K562 (cell line): Measurements from ENCODE around the gene IL15RA. TPM values are rescaled to one million over a fixed set of nuclear protein-coding genes. Genes with fewer than 3 reads are reported as not detected.

Experiments
- CHD1 ChIP-seq: fragments of 200-600 bp; sonication (generic); IDR thresholded peaks from one replicate; pipeline ENCODE4 v1.6.1; 2012; ENCODE audit warnings: mild to moderate bottlenecking, moderate library complexity, low read length, inconsistent platforms
- CREB1 ChIP-seq, 2 experiments: sonication (generic) in 1 of 2; formaldehyde crosslinking in 1 of 2; IDR thresholded peaks; 2 replicates each; pipeline versions ENCODE4 v1.6.1 to v1.8.0; 2012 to 2022; ENCODE audit warnings: inconsistent platforms in 1 of 2, mild to moderate bottlenecking in 1 of 2, missing genetic modification reagents in 1 of 2, moderate library complexity in 1 of 2
- ILK ChIP-seq: fragments of 450-650 bp; IDR thresholded peaks from 2 replicates; pipeline ENCODE4 v1.6.1; 2016; ENCODE audit warnings: missing genetic modification characterization, low read depth, mild to moderate bottlenecking, missing compliant biosample characterization, moderate library complexity, borderline replicate concordance
- MAZ ChIP-seq, 2 experiments: fragments of 450-650 bp in 1 of 2; sonication (generic) in 1 of 2; formaldehyde crosslinking; IDR thresholded peaks in 1 of 2; conservative IDR thresholded peaks in 1 of 2; 2 replicates each; pipeline versions ENCODE4 v1.4.0 to v1.5.0; 2020; ENCODE audit warnings: mild to moderate bottlenecking in 1 of 2, missing genetic modification reagents in 1 of 2
- SETDB1 ChIP-seq: IDR thresholded peaks from one replicate; pipeline ENCODE4 v1.6.1; 2012; ENCODE audit warnings: low read length, control low read depth, inconsistent platforms
- polyA plus RNA-seq, 8 experiments: library from polyadenylated mRNA; depleted of rRNA in 4 of 8; stranded (reverse) in 5 of 8; unstranded in 3 of 8; fragments of >200 nt; fragmentation: Nextera tagmentation in 2 of 8; fragmentation: Illumina TruSeq in 1 of 8; extraction: Ambion mirVana in 2 of 8; extraction: Trizol in 1 of 8; gene quantifications; 2 replicates each; pipeline versions ENCODE4 v1.2.1 to v1.2.3, GENCODE V29; 2011 to 2014; ENCODE audit warnings: inconsistent platforms in 1 of 8, missing spikeins in 1 of 8
- total RNA-seq, 7 experiments: library from RNA; depleted of rRNA in 6 of 7; stranded (reverse); fragments of >200 nt in 6 of 7; fragmentation: Illumina TruSeq in 2 of 7; extraction: Trizol in 2 of 7; gene quantifications; 2 replicates each; pipeline versions ENCODE4 v1.2.1 to v1.2.3, GENCODE V29; 2011 to 2021; ENCODE audit warnings: low replicate concordance in 1 of 7
- TF ChIP-seq, protein P1 (sequence below), 2 experiments: fragments of 450-650 bp in 1 of 2; sonication (generic) in 1 of 2; formaldehyde crosslinking in 1 of 2; IDR thresholded peaks; 2 replicates each; pipeline versions ENCODE4 v1.7.1 to v1.9.0; 2016 to 2022; ENCODE audit warnings: inconsistent platforms in 1 of 2, mild to moderate bottlenecking in 1 of 2, missing genetic modification reagents in 1 of 2
- TF ChIP-seq, protein P2 (sequence below), 2 experiments: fragments of 450-650 bp; conservative IDR thresholded peaks; 2 replicates each; pipeline ENCODE4 v1.6.1; 2017; ENCODE audit warnings: mild to moderate bottlenecking in 2 of 2, moderate library complexity in 2 of 2
- TF ChIP-seq, protein P3 (sequence below), 2 experiments: IDR thresholded peaks; 2 replicates each; pipeline ENCODE4 v1.6.1; 2011; ENCODE audit warnings: borderline replicate concordance in 1 of 2, control low read depth in 1 of 2, low read depth in 1 of 2, low read length in 1 of 2, mild to moderate bottlenecking in 1 of 2, mixed read lengths in 1 of 2, moderate library complexity in 1 of 2; ENCODE audit not compliant: insufficient read depth in 1 of 2, insufficient read length in 1 of 2, poor library complexity in 1 of 2, severe bottlenecking in 1 of 2; ENCODE audit errors: extremely low read depth in 1 of 2
- TF ChIP-seq, protein P4 (sequence below): fragments of 450-650 bp; conservative IDR thresholded peaks from 2 replicates; pipeline ENCODE4 v1.6.1; 2016; ENCODE audit warnings: missing genetic modification characterization, low read depth, mild to moderate bottlenecking, control low read depth, missing compliant biosample characterization

Gene IL15RA
- total and polyA plus RNA-seq, 9 of the 15 experiments (the other 6 are each of a cell fraction or from before 2014, with no cell fraction given), result 1.2 to 11.7 (median 8.0) TPM

DNA sequence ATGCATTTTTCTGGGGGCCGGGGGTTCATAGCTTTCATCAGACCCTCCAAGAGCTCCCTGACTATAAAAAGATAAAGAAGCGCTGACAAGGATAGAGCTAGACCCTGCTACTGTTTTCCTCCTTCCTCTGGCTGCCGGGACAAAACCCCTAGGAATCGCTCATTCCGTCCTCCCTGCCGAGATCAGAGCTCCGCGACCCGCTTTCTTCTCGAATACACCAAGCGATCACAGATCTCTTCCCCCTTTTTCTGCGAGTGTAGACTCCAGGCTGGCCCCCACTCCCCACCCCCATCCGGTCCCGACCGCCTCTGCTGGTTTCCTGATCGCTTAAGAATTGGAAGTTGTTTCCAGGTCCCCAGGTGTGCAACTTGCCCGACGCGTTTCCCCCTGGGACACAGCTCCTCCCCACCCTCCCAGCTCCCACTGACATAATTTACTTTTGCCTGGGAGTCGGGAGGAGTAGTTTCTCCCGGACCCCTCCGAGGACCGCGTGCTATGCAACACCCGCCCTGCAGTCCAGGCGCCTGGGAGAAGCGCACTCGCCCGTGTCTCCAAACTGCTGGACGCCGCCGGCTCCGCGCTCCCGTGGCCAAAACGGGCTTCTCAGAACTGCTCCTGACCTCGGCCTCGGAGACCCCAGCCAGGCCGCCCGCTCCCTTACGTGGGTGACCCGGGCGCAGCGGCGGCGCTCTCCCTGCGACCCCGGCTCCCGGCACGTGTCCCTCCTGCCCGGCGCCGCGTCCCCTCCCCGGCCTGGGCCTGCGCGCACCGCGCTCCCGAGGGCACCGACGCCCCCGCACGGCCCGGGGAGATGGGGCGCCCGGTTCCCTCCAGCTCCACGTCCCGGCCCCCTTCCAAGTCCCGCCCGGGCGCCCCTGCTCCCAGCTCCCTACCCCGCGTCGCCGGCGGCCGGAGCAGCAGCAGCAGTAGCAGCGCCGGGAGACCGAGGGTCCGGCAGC lies 552 bp downstream of the IL15RA start (continued):
- TF ChIP-seq, protein P1, sequence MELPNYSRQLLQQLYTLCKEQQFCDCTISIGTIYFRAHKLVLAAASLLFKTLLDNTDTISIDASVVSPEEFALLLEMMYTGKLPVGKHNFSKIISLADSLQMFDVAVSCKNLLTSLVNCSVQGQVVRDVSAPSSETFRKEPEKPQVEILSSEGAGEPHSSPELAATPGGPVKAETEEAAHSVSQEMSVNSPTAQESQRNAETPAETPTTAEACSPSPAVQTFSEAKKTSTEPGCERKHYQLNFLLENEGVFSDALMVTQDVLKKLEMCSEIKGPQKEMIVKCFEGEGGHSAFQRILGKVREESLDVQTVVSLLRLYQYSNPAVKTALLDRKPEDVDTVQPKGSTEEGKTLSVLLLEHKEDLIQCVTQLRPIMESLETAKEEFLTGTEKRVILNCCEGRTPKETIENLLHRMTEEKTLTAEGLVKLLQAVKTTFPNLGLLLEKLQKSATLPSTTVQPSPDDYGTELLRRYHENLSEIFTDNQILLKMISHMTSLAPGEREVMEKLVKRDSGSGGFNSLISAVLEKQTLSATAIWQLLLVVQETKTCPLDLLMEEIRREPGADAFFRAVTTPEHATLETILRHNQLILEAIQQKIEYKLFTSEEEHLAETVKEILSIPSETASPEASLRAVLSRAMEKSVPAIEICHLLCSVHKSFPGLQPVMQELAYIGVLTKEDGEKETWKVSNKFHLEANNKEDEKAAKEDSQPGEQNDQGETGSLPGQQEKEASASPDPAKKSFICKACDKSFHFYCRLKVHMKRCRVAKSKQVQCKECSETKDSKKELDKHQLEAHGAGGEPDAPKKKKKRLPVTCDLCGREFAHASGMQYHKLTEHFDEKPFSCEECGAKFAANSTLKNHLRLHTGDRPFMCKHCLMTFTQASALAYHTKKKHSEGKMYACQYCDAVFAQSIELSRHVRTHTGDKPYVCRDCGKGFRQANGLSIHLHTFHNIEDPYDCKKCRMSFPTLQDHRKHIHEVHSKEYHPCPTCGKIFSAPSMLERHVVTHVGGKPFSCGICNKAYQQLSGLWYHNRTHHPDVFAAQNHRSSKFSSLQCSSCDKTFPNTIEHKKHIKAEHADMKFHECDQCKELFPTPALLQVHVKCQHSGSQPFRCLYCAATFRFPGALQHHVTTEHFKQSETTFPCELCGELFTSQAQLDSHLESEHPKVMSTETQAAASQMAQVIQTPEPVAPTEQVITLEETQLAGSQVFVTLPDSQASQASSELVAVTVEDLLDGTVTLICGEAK (IDR thresholded peaks at IDR 0.05), result no peak
- TF ChIP-seq, protein P1 (CRISPR knock-in tag; IDR thresholded peaks at IDR 0.05), result no peak
- TF ChIP-seq CHD1 (peak; percentile 88), MAZ (CRISPR knock-in tag; conservative IDR thresholded peaks at IDR 0.05 in 1 of 2, IDR thresholded peaks at IDR 0.05 in 1 of 2) (no peak), CREB1 (IDR thresholded peaks at IDR 0.05) (no peak), CREB1 (CRISPR knock-in tag; IDR thresholded peaks at IDR 0.05) (0 out of 2 replicates have a peak, but pooled peaks have one; percentile 36), ILK (no peak), SETDB1 (no peak)
- TF ChIP-seq, protein P2, sequence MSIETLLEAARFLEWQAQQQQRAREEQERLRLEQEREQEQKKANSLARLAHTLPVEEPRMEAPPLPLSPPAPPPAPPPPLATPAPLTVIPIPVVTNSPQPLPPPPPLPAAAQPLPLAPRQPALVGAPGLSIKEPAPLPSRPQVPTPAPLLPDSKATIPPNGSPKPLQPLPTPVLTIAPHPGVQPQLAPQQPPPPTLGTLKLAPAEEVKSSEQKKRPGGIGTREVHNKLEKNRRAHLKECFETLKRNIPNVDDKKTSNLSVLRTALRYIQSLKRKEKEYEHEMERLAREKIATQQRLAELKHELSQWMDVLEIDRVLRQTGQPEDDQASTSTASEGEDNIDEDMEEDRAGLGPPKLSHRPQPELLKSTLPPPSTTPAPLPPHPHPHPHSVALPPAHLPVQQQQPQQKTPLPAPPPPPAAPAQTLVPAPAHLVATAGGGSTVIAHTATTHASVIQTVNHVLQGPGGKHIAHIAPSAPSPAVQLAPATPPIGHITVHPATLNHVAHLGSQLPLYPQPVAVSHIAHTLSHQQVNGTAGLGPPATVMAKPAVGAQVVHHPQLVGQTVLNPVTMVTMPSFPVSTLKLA (conservative IDR thresholded peaks at IDR 0.05), result peak; percentile 35 to 46
- TF ChIP-seq, protein P3, sequence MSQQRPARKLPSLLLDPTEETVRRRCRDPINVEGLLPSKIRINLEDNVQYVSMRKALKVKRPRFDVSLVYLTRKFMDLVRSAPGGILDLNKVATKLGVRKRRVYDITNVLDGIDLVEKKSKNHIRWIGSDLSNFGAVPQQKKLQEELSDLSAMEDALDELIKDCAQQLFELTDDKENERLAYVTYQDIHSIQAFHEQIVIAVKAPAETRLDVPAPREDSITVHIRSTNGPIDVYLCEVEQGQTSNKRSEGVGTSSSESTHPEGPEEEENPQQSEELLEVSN (IDR thresholded peaks at IDR 0.05; ENCODE audit: borderline replicate concordance in 1 of 2, extremely low read depth in 1 of 2, insufficient read depth in 1 of 2, insufficient read length in 1 of 2, low read depth in 1 of 2, low read length in 1 of 2, poor library complexity in 1 of 2, severe bottlenecking in 1 of 2), result peak; percentile 49 to 89
- TF ChIP-seq, protein P4, sequence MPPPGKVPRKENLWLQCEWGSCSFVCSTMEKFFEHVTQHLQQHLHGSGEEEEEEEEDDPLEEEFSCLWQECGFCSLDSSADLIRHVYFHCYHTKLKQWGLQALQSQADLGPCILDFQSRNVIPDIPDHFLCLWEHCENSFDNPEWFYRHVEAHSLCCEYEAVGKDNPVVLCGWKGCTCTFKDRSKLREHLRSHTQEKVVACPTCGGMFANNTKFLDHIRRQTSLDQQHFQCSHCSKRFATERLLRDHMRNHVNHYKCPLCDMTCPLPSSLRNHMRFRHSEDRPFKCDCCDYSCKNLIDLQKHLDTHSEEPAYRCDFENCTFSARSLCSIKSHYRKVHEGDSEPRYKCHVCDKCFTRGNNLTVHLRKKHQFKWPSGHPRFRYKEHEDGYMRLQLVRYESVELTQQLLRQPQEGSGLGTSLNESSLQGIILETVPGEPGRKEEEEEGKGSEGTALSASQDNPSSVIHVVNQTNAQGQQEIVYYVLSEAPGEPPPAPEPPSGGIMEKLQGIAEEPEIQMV, result peak; percentile 81
